DMS114 treated with DMSO at 0.1 percent for 48 hours (cell line): ENCODE results near the gene KCTD21.
"Not testable (repeated sequence)": the region's sequence is repeated elsewhere in the genome, so short reads cannot be mapped to it uniquely, and the experiment has no call there.

ENCODE experiments used
- DNase-seq: peaks from one replicate; lab custom pipeline; 2025; ENCODE audit not compliant: unreplicated experiment; lab: John Stamatoyannopoulos, UW

Gene KCTD21

GRCh38 chr11:78179459-78180071, 8.9 kb downstream of the KCTD21 start:
- no peak for DNase-seq

DNA sequence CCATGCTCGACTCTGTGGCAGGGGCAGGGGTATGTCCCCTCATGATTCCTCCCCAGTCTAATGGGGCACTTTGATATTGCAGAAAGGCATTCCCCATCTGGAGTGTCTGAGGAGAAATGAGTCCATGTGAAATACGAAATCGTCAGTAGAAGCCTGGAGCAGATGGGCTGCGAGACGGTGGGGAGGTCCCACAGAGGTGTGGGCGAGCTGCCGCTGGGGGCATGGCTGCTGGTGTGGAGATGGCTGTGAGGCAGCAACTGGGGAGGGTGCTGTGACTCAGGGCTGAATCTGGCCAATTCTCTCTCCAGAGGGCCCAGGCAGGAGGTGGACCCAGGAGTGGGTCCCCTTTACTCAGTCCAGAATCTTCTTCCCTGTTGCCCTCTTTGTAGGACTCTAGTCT, 11.2 kb downstream of the KCTD21 start:
- no peak for DNase-seq

GRCh38 chr11:78176605-78177141, 11.8 kb downstream of the KCTD21 start:
- no peak for DNase-seq

GRCh38 chr11:78175862-78176261, 12.6 kb downstream of the KCTD21 start:
- DNase-seq = not testable (repeated sequence)

DNA sequence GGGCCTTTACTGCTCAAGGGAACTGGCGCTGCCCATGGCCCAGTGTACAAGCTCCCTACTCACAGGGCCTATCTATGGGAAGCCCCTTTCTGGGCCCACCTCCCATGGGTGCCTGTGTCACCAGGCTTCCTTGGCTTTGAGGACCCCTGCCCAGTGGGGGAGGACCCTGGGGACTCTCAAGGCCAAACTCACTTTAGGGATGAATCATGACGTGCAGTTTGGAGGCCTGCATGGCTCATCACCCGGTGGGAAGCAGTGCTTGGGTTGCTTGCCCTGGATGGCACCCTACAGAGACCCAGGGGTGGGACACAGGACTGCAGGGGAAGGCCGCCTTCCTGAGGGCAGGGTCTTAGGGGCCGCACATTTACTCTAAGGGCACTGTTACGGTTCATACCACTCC, 16.5 kb downstream of the KCTD21 start:
- no peak for DNase-seq

- no peak for DNase-seq
These were observed 17.4 kb downstream of the KCTD21 start for GRCh38 chr11:78170874-78171549.

- no peak for DNase-seq
These were observed 18.0 kb downstream of the KCTD21 start for GRCh38 chr11:78170413-78170812.

- DNase-seq = no peak
These were observed 19.6 kb downstream of the KCTD21 start for GRCh38 chr11:78168539-78169477.

DNA sequence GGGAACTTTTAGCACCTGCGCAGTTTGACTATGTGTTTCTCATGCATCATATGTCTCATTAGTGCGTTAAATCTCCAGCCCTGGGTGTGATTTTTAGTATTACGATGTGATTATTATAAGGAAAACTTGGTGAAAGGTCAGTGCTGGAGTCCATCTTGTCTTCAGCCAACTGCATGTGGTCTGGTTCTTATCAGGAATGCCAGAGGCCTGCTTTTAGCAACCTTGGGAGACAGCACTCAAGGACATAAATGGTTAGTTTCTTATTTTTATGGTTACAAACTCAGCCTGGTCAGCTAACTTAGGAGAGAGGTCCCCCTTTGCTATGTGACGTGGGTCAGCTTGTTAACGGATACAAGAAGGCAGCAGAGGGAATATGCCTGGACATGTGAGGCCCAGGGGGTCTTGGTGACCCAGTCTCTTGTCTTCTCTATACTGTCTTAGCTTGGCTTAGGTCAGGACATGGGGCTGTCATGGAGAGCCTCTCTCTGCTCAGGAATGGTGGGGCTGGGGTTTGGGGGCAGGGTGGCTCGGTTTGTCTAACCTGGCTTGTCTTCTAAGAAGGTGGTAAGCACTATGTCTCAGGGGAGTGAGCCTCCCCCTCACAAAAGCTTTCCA, 21.5 kb downstream of the KCTD21 start:
- no peak for DNase-seq

GRCh38 chr11:78164471-78164870, 24.0 kb downstream of the KCTD21 start:
- DNase-seq = no peak

DNA sequence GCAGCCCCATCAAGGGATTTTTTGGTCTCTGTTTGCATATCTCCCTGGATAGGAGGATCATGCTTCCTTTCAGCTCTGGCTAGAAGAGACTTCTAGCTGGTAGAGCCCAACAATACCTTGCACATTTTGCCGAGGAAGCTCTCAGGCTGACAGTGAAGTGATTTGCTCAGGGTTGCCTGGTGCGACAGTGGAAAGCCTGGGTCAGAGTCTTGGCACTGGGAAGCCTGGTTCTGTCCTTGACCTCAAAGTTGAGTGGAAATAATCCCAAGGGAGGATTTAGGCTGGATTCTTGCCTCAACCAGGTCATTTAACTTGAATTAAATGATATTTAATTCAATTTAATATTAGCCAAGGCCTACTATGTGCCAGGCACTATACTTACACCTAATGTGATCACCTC, 24.6 kb downstream of the KCTD21 start:
- DNase-seq = no peak

DNA sequence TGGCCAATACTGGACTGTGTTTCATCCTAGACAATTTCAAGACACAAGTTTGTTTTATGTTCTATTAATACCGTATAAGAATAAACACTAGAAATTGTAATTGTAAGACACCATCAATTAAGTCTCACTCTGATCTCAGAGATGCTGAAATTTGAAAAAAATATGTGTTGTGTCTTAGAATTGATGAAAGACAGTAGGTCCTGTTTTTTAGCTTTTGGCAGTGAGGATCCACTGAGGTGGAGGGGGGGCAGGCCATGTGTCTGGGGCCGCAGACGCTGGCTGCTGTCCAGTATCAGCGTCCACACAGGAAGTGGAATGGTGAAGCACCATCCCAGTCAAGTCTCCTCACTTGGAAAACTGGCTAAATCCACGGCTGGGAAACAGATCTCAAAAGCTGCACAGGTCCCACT, 26.5 kb downstream of the KCTD21 start:
- DNase-seq = no peak

DNA sequence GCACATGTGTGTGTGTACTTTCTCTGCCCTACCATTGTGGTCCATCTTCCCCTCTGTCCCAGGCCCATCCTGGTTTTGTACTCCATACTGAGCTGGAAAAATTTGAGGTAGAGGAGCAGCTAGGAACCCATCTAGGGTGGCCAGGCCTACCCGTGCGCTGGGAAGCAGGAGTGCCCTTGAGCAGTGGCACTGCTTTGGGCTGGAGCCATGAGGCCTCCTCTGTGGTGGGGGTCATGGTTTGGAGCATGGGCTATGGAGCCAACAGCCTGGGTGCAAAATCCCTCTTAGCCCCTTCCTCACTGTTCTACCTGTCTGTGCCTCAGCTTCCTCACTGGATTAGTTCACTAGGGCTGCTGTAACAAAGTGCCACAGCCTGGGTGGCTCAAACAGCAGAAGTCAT, 27.1 kb downstream of the KCTD21 start:
- no peak for DNase-seq

- no peak for DNase-seq
These were observed 27.9 kb downstream of the KCTD21 start for GRCh38 chr11:78160557-78160956.

- no peak for DNase-seq
These were observed 29.3 kb downstream of the KCTD21 start for GRCh38 chr11:78158987-78159652.

- no peak for DNase-seq
These were observed 32.1 kb downstream of the KCTD21 start for GRCh38 chr11:78156127-78156844.

GRCh38 chr11:78151804-78152203, 36.6 kb downstream of the KCTD21 start:
- no peak for DNase-seq

GRCh38 chr11:78150754-78151153, 37.7 kb downstream of the KCTD21 start:
- DNase-seq = no peak

DNA sequence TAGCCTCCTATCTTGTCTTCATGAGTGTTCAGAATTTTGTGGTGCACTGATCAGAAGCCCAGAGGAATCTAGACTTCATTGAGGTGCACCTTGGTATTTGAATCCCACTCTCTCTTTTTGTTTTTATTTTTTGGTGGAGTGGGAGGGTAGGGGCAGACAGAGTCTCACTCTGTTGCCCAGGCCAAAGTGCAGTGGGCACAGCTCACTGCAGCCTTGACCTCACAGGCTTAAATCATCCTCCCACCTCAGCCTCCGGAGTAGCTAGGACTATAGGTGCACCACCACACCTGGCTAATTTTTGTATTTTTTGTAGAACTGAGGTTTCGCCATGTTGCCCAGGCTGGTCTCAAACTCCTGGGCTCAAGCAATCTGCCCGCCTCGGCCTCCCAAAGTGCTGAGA, 38.1 kb downstream of the KCTD21 start:
- no peak for DNase-seq

DNA sequence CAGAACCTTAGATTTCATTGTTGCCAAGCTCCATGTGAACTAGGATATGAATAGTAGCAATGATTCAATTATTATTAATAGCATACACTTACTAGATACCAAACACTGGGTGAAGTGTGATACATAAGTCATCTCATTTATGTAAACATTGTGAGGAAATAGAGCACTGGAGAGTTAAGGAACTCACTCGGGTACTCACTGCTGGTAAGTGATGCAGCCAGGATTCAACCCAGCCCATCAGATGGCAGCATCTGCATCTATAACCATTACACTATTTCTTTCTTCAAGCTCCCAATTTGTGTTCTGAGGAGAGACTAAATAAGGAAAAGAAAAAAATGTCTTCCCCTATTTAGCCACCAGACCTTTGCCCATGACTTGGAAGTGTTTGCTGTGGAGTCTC, 38.8 kb downstream of the KCTD21 start:
- DNase-seq = no peak
